ENCODE results near the gene LEMD2.

DNA sequence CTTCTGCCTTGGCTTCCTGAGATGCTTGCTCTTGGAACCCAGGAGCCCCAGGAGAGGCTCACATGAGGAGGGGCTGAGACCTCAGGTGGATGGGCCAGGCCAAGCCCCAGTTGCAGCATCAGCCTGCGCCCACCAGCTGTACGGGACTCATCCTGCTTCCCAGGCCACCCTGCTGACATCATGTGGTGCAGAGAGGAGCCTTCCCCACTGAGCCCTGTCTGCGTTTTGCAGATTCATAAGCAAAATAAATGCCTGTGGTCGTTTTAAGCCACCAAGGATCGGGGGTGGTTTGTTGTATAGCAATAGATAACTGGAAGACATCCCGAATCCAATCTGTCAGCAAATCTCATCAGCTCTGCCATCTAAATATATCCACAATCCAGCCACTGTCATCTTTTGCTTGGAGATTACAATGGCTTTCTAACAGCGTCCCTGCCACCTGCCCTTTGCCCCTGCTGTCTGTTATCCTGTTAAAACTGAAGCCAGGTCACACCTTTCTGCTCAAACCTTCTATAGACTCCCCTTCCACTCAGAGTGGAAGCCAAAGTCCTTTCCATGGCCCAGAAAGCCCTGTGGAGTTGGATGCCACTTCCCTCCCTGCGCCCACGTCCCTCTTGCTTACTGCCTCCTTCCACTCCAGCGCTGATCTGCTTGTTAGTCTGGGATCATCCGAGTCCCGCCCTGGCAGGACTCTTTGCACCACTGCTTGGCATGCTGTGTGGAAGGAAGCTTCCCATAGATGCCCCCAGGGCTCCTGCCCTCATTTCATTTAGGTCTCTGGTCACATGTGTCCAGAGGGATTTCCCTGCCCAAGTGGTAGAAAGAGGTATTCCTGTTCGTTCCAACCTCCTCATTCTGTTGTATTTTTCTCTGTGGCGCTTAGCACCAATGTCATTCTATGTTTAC lies 38.9 kb upstream of the LEMD2 start:
- TF ChIP-seq CEBPB (IDR thresholded peaks at IDR 0.05; ENCODE audit: low read depth) (no peak), YY1 (IDR thresholded peaks at IDR 0.05; ENCODE audit: extremely low read depth, insufficient replicate concordance, low read depth, low read length) (no peak), TCF7L2 (IDR thresholded peaks at IDR 0.05; ENCODE audit: borderline replicate concordance, extremely low read depth, insufficient read depth, insufficient read length) (no peak), SP1 (IDR thresholded peaks at IDR 0.05; ENCODE audit: low read depth) (no peak), EZH2 (IDR thresholded peaks at IDR 0.05) (no peak), RAD21 (IDR thresholded peaks at IDR 0.05; ENCODE audit: low read depth) (no peak), JUND (IDR thresholded peaks at IDR 0.05) (no peak)
- TF ChIP-seq, protein P1, sequence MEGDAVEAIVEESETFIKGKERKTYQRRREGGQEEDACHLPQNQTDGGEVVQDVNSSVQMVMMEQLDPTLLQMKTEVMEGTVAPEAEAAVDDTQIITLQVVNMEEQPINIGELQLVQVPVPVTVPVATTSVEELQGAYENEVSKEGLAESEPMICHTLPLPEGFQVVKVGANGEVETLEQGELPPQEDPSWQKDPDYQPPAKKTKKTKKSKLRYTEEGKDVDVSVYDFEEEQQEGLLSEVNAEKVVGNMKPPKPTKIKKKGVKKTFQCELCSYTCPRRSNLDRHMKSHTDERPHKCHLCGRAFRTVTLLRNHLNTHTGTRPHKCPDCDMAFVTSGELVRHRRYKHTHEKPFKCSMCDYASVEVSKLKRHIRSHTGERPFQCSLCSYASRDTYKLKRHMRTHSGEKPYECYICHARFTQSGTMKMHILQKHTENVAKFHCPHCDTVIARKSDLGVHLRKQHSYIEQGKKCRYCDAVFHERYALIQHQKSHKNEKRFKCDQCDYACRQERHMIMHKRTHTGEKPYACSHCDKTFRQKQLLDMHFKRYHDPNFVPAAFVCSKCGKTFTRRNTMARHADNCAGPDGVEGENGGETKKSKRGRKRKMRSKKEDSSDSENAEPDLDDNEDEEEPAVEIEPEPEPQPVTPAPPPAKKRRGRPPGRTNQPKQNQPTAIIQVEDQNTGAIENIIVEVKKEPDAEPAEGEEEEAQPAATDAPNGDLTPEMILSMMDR (IDR thresholded peaks at IDR 0.05 in 2 of 3, conservative IDR thresholded peaks at IDR 0.05 in 1 of 3; ENCODE audit: borderline replicate concordance in 1 of 3, insufficient read depth in 1 of 3, low read depth in 2 of 3, low read length in 2 of 3), result no peak
